T-cell (primary cell): ENCODE results near the gene DRC7. TPM values are rescaled to one million over a fixed set of nuclear protein-coding genes. Genes with fewer than 3 reads are reported as not detected.

Experiments used
- ATAC-seq, 4 experiments: fragments of 200-7000 bp in 3 of 4; fragments of 150-1000 bp in 1 of 4; cut with Tn5 transposase; replicated peaks in 1 of 4; 1 replicate in 3 of 4; 2 replicates in 1 of 4; pipeline ENCODE4 v1.10.0; 2021; ENCODE audit warnings: moderate library complexity in 3 of 4, mild to moderate bottlenecking in 2 of 4, moderate number of reproducible peaks in 1 of 4
- CTCF ChIA-PET, 2 donors: fragments of 300-600 bp; sonication (Branson Sonifier 250); formaldehyde crosslinking; loops; one replicate each; lab custom pipeline; 2022; ENCODE audit warnings: antibody characterized with exemption in 2 of 2; lab: Charles Lee
- POLR2A ChIA-PET, 2 donors: fragments of 300-600 bp; sonication (Branson Sonifier 250); formaldehyde crosslinking; loops; one replicate each; lab custom pipeline; 2022; ENCODE audit warnings: antibody characterized with exemption in 2 of 2; lab: Charles Lee
- DNase-seq, 35 experiments: peaks; one replicate each; pipeline versions ENCODE4 v3.0.0 to v3.0.0-alpha.2; 2013 to 2023
- H3K27ac ChIP-seq: one replicate; pipeline ENCODE4 v1.5.1; 2013; ENCODE audit warnings: low read length
- H3K27me3 ChIP-seq, 2 experiments: replicated peaks in 1 of 2; 1 replicate in 1 of 2; 2 replicates in 1 of 2; pipeline versions ENCODE4 v1.6.1 to v1.7.0; 2013; ENCODE audit warnings: low read length in 1 of 2, mixed read lengths in 1 of 2; ENCODE audit not compliant: control insufficient read depth in 2 of 2, insufficient read depth in 2 of 2; ENCODE audit errors: extremely low read depth in 1 of 2
- H3K36me3 ChIP-seq, 2 donors: 1 replicate in 1 of 2; 2 replicates in 1 of 2; pipeline versions ENCODE4 v1.6.1 to v1.7.0; 2013; ENCODE audit warnings: low read length in 1 of 2; ENCODE audit not compliant: control insufficient read depth in 2 of 2, insufficient read depth in 1 of 2; ENCODE audit errors: extremely low read depth in 1 of 2
- H3K4me1 ChIP-seq, 2 experiments: 1 replicate in 1 of 2; 2 replicates in 1 of 2; pipeline versions ENCODE4 v1.6.1 to v1.7.0; 2013; ENCODE audit warnings: low read length in 2 of 2, mixed read lengths in 1 of 2; ENCODE audit not compliant: insufficient read depth in 2 of 2, control insufficient read depth in 1 of 2; ENCODE audit errors: extremely low read depth in 1 of 2
- H3K4me3 ChIP-seq, 2 donors: 1 replicate in 1 of 2; 2 replicates in 1 of 2; pipeline versions ENCODE4 v1.5.1 to v1.7.0; 2013; ENCODE audit warnings: mild to moderate bottlenecking in 2 of 2, low read length in 1 of 2, moderate library complexity in 1 of 2; ENCODE audit not compliant: control insufficient read depth in 1 of 2; ENCODE audit errors: extremely low read depth in 1 of 2
- H3K9me3 ChIP-seq: 2 replicates; pipeline ENCODE4 v1.7.0; 2013
- H3K27ac Mint-ChIP-seq, 2 donors: one replicate each; pipeline ENCODE4 v1.8.0; 2020 to 2021; ENCODE audit warnings: mild to moderate bottlenecking in 2 of 2, mixed read lengths in 2 of 2
- H3K27me3 Mint-ChIP-seq, 2 donors: one replicate each; pipeline ENCODE4 v1.8.0; 2021 to 2022; ENCODE audit warnings: mixed read lengths in 2 of 2
- H3K36me3 Mint-ChIP-seq: one replicate; pipeline ENCODE4 v1.8.0; 2021; ENCODE audit warnings: mixed read lengths
- H3K4me1 Mint-ChIP-seq, 3 donors: one replicate each; pipeline ENCODE4 v1.8.0; 2020 to 2022; ENCODE audit warnings: mixed read lengths in 3 of 3, mild to moderate bottlenecking in 1 of 3
- H3K4me3 Mint-ChIP-seq, 3 donors: one replicate each; pipeline ENCODE4 v1.8.0; 2020 to 2022; ENCODE audit warnings: mild to moderate bottlenecking in 3 of 3, mixed read lengths in 3 of 3, moderate library complexity in 3 of 3
- H3K9me3 Mint-ChIP-seq, 3 donors: one replicate each; pipeline ENCODE4 v1.8.0; 2020 to 2022; ENCODE audit warnings: mixed read lengths in 3 of 3
- WGBS: methylation state at CpG from one replicate; pipeline ENCODE4 v1.1.5; 2013; ENCODE audit warnings: missing lambda C conversion rate; ENCODE audit not compliant: insufficient coverage; 5-methylcytosine and 5-hydroxymethylcytosine counted together
- total RNA-seq, 35 experiments: library from RNA in 6 of 35; stranded (reverse) in 6 of 35; fragments of 120-200 nt in 1 of 35; gene quantifications; one replicate each; pipeline versions ENCODE4 v1.2.1 to v1.2.4 and lab custom pipeline; 2013 to 2026

The DRC7 gene
- total RNA-seq, 5 donors from 2014 or later (not counting 1 experiment from before 2014, with no cell fraction given) = not detected

GRCh38 chr16:57724531-57724930 is 29.9 kb downstream of the DRC7 start:
- Mint-ChIP-seq H3K27me3 (peaks cover 0 to 4% of the 10 kb centered on the region in 2 donors), H3K4me1 (no peaks in the 10 kb centered on the region), H3K36me3 (no peaks in the 10 kb centered on the region), H3K9me3 (no peaks in the 10 kb centered on the region), H3K27ac (no peak overlapping the region), H3K4me3 (no peak overlapping the region)
- CTCF ChIA-PET = no interaction called here
- Histone ChIP-seq H3K27me3 (peaks cover 0 to 21% of the 10 kb centered on the region in 2 experiments), H3K4me3 (no peak overlapping the region), H3K36me3 (no peaks in the 10 kb centered on the region), H3K9me3 (no peaks in the 10 kb centered on the region), H3K4me1 (no peaks in the 10 kb centered on the region), H3K27ac (no peak overlapping the region)
- no peak for ATAC-seq
- DNase-seq = no peak
- POLR2A ChIA-PET = no interaction called here
- 74% methylated on average over 15 of the region's 15 CpGs for WGBS

GRCh38 chr16:57725151-57725550 is 30.5 kb downstream of the DRC7 start:
- H3K4me3 Mint-ChIP-seq = no peak overlapping the region
- no peaks in the 10 kb centered on the region for H3K4me1 Mint-ChIP-seq
- H3K27ac ChIP-seq = no peak overlapping the region
- WGBS = no CpG with 5 or more reads among the region's 5 CpGs
- peaks cover 0 to 21% of the 10 kb centered on the region in 2 experiments for H3K27me3 ChIP-seq
- no peaks in the 10 kb centered on the region for H3K9me3 Mint-ChIP-seq
- no peak overlapping the region for H3K4me3 ChIP-seq
- H3K36me3 ChIP-seq = no peaks in the 10 kb centered on the region
- no peaks in the 10 kb centered on the region for H3K4me1 ChIP-seq
- H3K36me3 Mint-ChIP-seq = no peaks in the 10 kb centered on the region
- DNase-seq (no peak), ATAC-seq (no peak)
- peaks cover 0 to 4% of the 10 kb centered on the region in 2 donors for H3K27me3 Mint-ChIP-seq
- no peaks in the 10 kb centered on the region for H3K9me3 ChIP-seq
- H3K27ac Mint-ChIP-seq = no peak overlapping the region
- POLR2A ChIA-PET = no interaction called here
- CTCF ChIA-PET = no interaction called here

DNA sequence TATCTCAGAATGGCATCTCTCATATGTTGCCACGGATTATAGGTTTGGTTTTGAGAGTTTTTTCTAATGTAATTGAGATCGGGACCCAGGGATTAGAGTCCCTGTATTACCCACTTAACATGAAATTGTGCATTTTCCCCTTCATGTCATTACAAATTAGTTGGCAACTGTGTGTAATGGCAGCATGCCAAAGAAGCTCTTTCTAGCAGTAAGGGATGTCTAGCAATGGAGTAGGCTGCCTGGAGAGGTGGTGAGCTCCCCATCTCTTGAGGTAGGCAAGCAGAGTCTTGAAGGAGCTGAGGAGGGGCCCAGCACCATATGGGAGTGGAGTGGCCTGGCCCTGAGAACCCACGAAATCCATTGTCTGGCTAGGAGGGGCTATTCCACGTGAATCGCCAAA is 30.9 kb downstream of the DRC7 start:
- Mint-ChIP-seq H3K4me3 (no peak overlapping the region), H3K4me1 (no peaks in the 10 kb centered on the region), H3K36me3 (no peaks in the 10 kb centered on the region), H3K9me3 (no peaks in the 10 kb centered on the region), H3K27me3 (peaks cover 0 to 4% of the 10 kb centered on the region in 2 donors), H3K27ac (no peak overlapping the region)
- CTCF ChIA-PET = interaction anchor here in 1 of 2 donors (0.6 kb wide), 1 partner anchor 141 kb away, joined by 3 read pairs; no protein-coding TSS in a partner anchor
- Histone ChIP-seq H3K27ac (no peak overlapping the region), H3K36me3 (no peaks in the 10 kb centered on the region), H3K4me1 (no peaks in the 10 kb centered on the region), H3K4me3 (no peak overlapping the region), H3K27me3 (peaks cover 0 to 21% of the 10 kb centered on the region in 2 experiments), H3K9me3 (no peaks in the 10 kb centered on the region)
- ATAC-seq (no peak), DNase-seq (no peak)
- POLR2A ChIA-PET = interaction anchor here in 1 of 2 donors (0.8 kb wide), 1 partner anchor 246 kb away, joined by 3 read pairs; no protein-coding TSS in a partner anchor
- WGBS = 79% methylated on average over 3 of the region's 5 CpGs

- Histone ChIP-seq H3K36me3 (no peaks in the 10 kb centered on the region), H3K4me1 (no peaks in the 10 kb centered on the region), H3K27me3 (peaks cover 0 to 21% of the 10 kb centered on the region in 2 experiments), H3K4me3 (no peak overlapping the region), H3K9me3 (no peaks in the 10 kb centered on the region), H3K27ac (no peak overlapping the region)
- Mint-ChIP-seq H3K27me3 (peaks cover 0 to 4% of the 10 kb centered on the region in 2 donors), H3K4me1 (no peaks in the 10 kb centered on the region), H3K27ac (no peak overlapping the region), H3K4me3 (no peak overlapping the region), H3K36me3 (no peaks in the 10 kb centered on the region), H3K9me3 (no peaks in the 10 kb centered on the region)
- DNase-seq = no peak
- WGBS = 97% methylated on average over 28 of the region's 30 CpGs
- no peak for ATAC-seq
- ChIA-PET CTCF (interaction anchor here in 1 of 2 donors (0.6 kb wide), 1 partner anchor 142 kb away, joined by 3 read pairs; no protein-coding TSS in a partner anchor), POLR2A (interaction anchor here in 1 of 2 donors (0.8 kb wide), 1 partner anchor 246 kb away, joined by 3 read pairs; no protein-coding TSS in a partner anchor)
These were observed 31.4 kb downstream of the DRC7 start for GRCh38 chr16:57725976-57726375.

- H3K27me3 ChIP-seq = peaks cover 0 to 21% of the 10 kb centered on the region in 2 experiments
- no peak overlapping the region for H3K4me3 ChIP-seq
- Mint-ChIP-seq H3K27ac (no peak overlapping the region), H3K36me3 (no peaks in the 10 kb centered on the region), H3K9me3 (peaks cover 0 to 3% (median 0%) of the 10 kb centered on the region in 3 donors), H3K4me3 (no peak overlapping the region), H3K27me3 (peaks cover 0 to 4% of the 10 kb centered on the region in 2 donors), H3K4me1 (no peaks in the 10 kb centered on the region)
- H3K27ac ChIP-seq = no peak overlapping the region
- ATAC-seq (no peak), DNase-seq (no peak)
- H3K9me3 ChIP-seq = no peaks in the 10 kb centered on the region
- POLR2A ChIA-PET = no interaction called here
- whole genome bisulfite sequencing = 82% methylated on average over 3 of the region's 7 CpGs
- no peaks in the 10 kb centered on the region for H3K4me1 ChIP-seq
- no peaks in the 10 kb centered on the region for H3K36me3 ChIP-seq
- CTCF ChIA-PET = no interaction called here
These were observed 31.9 kb downstream of the DRC7 start for GRCh38 chr16:57726433-57726947.

- Mint-ChIP-seq H3K36me3 (no peaks in the 10 kb centered on the region), H3K4me1 (no peaks in the 10 kb centered on the region), H3K9me3 (peaks cover under 1 to 3% (median 2%) of the 10 kb centered on the region in 3 donors), H3K4me3 (no peak overlapping the region), H3K27me3 (peaks cover 0 to 2% of the 10 kb centered on the region in 2 donors), H3K27ac (no peak overlapping the region)
- Histone ChIP-seq H3K27ac (no peak overlapping the region), H3K27me3 (peaks cover 0 to 12% of the 10 kb centered on the region in 2 experiments), H3K4me1 (no peaks in the 10 kb centered on the region), H3K9me3 (no peaks in the 10 kb centered on the region), H3K36me3 (no peaks in the 10 kb centered on the region), H3K4me3 (no peak overlapping the region)
- ChIA-PET CTCF (no interaction called here), POLR2A (interaction anchor here in 1 of 2 donors (0.6 kb wide), 1 partner anchor 9 kb away, joined by 3 read pairs; no protein-coding TSS in a partner anchor)
- DNase-seq (no peak), ATAC-seq (no peak)
- WGBS = no CpG with 5 or more reads among the region's 4 CpGs
These were observed 33.0 kb downstream of the DRC7 start for GRCh38 chr16:57727610-57728009.
